NB4 (cell line): ENCODE measurements around the gene DCHS1.

ENCODE experiments used
- MYC ChIP-seq: IDR thresholded peaks from 2 replicates; pipeline ENCODE4 v1.6.1; 2011; ENCODE audit warnings: low read depth, low read length
- POLR2A ChIP-seq: IDR thresholded peaks from 2 replicates; pipeline ENCODE4 v1.6.1; 2011; ENCODE audit warnings: mild to moderate bottlenecking; ENCODE audit not compliant: insufficient read length; ENCODE audit errors: extremely low read depth
- TF ChIP-seq, protein P1 (sequence below): IDR thresholded peaks from one replicate; pipeline ENCODE4 v1.5.1; 2012; ENCODE audit warnings: low read depth, low read length
- TF ChIP-seq, protein P2 (sequence below): IDR thresholded peaks from 2 replicates; pipeline ENCODE4 v1.6.1; 2011; ENCODE audit warnings: low read depth, low read length

DNA sequence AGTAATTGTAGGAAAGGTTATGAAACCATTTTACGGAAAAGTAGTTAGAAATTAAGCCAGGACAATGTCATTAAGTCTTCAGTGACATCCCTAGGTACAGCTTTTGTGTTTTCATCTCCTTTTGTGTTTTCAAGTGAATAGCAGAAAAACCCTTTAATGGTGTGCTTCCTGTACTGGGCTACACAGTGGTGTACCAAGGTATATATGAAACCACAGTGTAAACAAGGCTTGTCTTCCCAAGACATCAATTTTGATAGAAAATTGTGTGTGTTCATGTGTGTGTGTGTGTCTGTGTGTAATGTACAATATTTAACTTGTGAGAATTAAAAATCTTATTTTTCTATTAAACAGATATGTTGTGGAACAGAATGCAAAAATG, 18.6 kb upstream of the DCHS1 start:
- TF ChIP-seq, protein P1, sequence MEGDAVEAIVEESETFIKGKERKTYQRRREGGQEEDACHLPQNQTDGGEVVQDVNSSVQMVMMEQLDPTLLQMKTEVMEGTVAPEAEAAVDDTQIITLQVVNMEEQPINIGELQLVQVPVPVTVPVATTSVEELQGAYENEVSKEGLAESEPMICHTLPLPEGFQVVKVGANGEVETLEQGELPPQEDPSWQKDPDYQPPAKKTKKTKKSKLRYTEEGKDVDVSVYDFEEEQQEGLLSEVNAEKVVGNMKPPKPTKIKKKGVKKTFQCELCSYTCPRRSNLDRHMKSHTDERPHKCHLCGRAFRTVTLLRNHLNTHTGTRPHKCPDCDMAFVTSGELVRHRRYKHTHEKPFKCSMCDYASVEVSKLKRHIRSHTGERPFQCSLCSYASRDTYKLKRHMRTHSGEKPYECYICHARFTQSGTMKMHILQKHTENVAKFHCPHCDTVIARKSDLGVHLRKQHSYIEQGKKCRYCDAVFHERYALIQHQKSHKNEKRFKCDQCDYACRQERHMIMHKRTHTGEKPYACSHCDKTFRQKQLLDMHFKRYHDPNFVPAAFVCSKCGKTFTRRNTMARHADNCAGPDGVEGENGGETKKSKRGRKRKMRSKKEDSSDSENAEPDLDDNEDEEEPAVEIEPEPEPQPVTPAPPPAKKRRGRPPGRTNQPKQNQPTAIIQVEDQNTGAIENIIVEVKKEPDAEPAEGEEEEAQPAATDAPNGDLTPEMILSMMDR, result no peak
- TF ChIP-seq MYC, result no peak
- no peak for TF ChIP-seq POLR2A
- TF ChIP-seq, protein P2, sequence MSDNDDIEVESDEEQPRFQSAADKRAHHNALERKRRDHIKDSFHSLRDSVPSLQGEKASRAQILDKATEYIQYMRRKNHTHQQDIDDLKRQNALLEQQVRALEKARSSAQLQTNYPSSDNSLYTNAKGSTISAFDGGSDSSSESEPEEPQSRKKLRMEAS, result no peak
